Heart right ventricle (tissue), 16 donors: ENCODE results near the gene OR9Q2. TPM values are rescaled to one million over a fixed set of nuclear protein-coding genes. Genes with fewer than 3 reads are reported as not detected.
"Not testable (repeated sequence)": the region's sequence is repeated elsewhere in the genome, so short reads cannot be mapped to it uniquely, and the experiment has no call there.

ENCODE experiments used
- ATAC-seq, 8 donors: fragments of 200-7000 bp; cut with Tn5 transposase; one replicate each; pipeline ENCODE4 v1.9.1; 2020; ENCODE audit warnings: mild to moderate bottlenecking in 8 of 8, moderate library complexity in 8 of 8, moderate number of reproducible peaks in 1 of 8
- DNase-seq, 2 donors: peaks; one replicate each; pipeline ENCODE4 v3.0.0-alpha.2; 2020
- H3K27ac ChIP-seq, 10 donors: fragments of 200-600 bp; sonication (generic) in 2 of 10; one replicate each; pipeline versions ENCODE4 v1.5.0 to v1.8.0; 2020 to 2022; ENCODE audit warnings: mild to moderate bottlenecking in 3 of 10
- H3K27me3 ChIP-seq, 7 donors: fragments of 200-600 bp; one replicate each; pipeline ENCODE4 v1.8.0; 2021 to 2022; ENCODE audit warnings: mild to moderate bottlenecking in 2 of 7
- H3K36me3 ChIP-seq, 9 donors: fragments of 200-600 bp; sonication (generic) in 1 of 9; one replicate each; pipeline versions ENCODE4 v1.5.0 to v1.8.0; 2020 to 2022; ENCODE audit warnings: mild to moderate bottlenecking in 2 of 9
- H3K4me1 ChIP-seq, 9 donors: fragments of 200-600 bp; sonication (generic) in 1 of 9; one replicate each; pipeline versions ENCODE4 v1.5.0 to v1.8.0; 2020 to 2022; ENCODE audit warnings: mild to moderate bottlenecking in 4 of 9
- H3K4me3 ChIP-seq, 10 donors: fragments of 200-600 bp; sonication (generic) in 2 of 10; one replicate each; pipeline versions ENCODE4 v1.5.0 to v1.8.0; 2020 to 2022; ENCODE audit warnings: mild to moderate bottlenecking in 7 of 10, moderate library complexity in 2 of 10
- H3K9me3 ChIP-seq, 11 donors: fragments of 200-600 bp in 10 of 11; sonication (generic) in 2 of 11; one replicate each; pipeline versions ENCODE4 v1.5.0 to v1.8.0; 2013 to 2022; ENCODE audit warnings: mild to moderate bottlenecking in 2 of 11, control low read depth in 1 of 11, moderate library complexity in 1 of 11
- CTCF ChIP-seq, 9 donors: fragments of 200-600 bp; sonication (generic) in 2 of 9; IDR thresholded peaks; one replicate each; pipeline versions ENCODE4 v1.5.0 to v1.8.0; 2021 to 2022; ENCODE audit warnings: antibody characterized with exemption in 9 of 9, mild to moderate bottlenecking in 5 of 9, moderate library complexity in 1 of 9
- WGBS, 2 donors: extraction: QIAGEN DNeasy Blood & Tissue Kit; methylation state at CpG; one replicate each; pipeline ENCODE4 v1.1.7; 2013; ENCODE audit warnings: inconsistent platforms in 1 of 2; 5-methylcytosine and 5-hydroxymethylcytosine counted together
- intact Hi-C, 10 donors: fragments of 100-400 bp; cut with DNase I; formaldehyde crosslinking; loops; one replicate each; pipeline versions ENCODE4 v1.11.1 to v1.14.2; 2022
- polyA plus RNA-seq, 2 donors: library from polyadenylated mRNA; stranded (reverse); fragments of 200-250 nt; gene quantifications; one replicate each; pipeline ENCODE4 v1.2.3, GENCODE V29; 2013
- total RNA-seq, 10 donors: library from RNA; stranded (reverse); fragmentation: NEBNext Ultra II Directional in 3 of 10; extraction: Animal tissue kit (Norgen Biotek cat#: 25700) in 3 of 10; gene quantifications; one replicate each; pipeline versions ENCODE4 v1.2.1 to v1.2.4, GENCODE V29; 2021 to 2023
- donor health status: Arrhythmogenic right ventricular cardiomyopathy.
- donor health status: ischemic (EF 13 %, LVEDD 7.1; RV severe dilation, severe dysfunction).
- donor health status: healthy with polysubstance abuse.
- donor health status: DM: no; HTN: yes; CAD: no.
- donor health status: DM: no; HTN: no; CAD: no.
- donor health status: ischemic (EF 25% LVEDD 6.9; RV normal size, moderate dysfunction).
- donor health status: ischemic (EF 25% LVEDD 5.7; RV mildly dilated, moderate dysfunction).
- donor health status: healthy.
- donor health status: DM: yes; HTN: yes; CAD: no.
- donor health status: Ischemic cardiomyopathy.
- donor health status: ischemic (EF 35%, LVEDD 5.7; RV mildly dilated, moderate dysfunction).
- donor health status: nonischemic (EF 11% LVEDD 7.7; RV severe dilation, severe dysfunction).
- donor health status: DM: yes; HTN: yes; CAD: no.
- donor health status: PGD.
- donor health status: ischemic (EF 29% LVEDD 5.4; RV normal size, mild dysfunction).
- donor health status: nonischemic (EF 23%, LVEDD 6.1; RV moderate dilation, normal function).

Gene OR9Q2
- total and polyA plus RNA-seq, 12 donors = not detected

DNA sequence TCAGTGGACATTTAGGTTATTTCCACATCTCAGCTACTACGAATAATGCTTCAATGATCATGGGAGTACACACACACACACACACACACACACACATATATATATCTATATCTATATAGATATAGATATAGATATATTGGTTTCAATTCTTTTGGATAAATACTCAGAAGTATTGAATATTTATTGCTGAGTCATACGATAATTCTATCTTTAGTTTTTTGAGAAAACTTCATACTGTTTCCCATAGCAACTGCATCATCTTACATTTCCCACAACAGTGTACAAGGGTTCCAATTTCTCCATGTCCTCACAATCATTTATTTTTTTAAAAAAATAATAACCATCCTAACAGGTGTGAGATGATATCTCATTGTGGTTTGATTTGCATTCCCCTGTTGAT is 7.1 kb downstream of the OR9Q2 start:
- H3K27ac ChIP-seq = no peak overlapping the region
- intact Hi-C loops = no loop called here
- WGBS, 2 donors = 84 to 85% methylated on average over 2 of the region's 2 CpGs
- H3K27me3 ChIP-seq = no peaks in the 10 kb centered on the region
- no peak for TF ChIP-seq CTCF (IDR thresholded peaks at IDR 0.05)
- peaks cover 0 to 28% (median 9%) of the 10 kb centered on the region in 11 donors for H3K9me3 ChIP-seq
- H3K36me3 ChIP-seq = no peaks in the 10 kb centered on the region
- ATAC-seq (no peak), DNase-seq (no peak)
- H3K4me3 ChIP-seq = no peak overlapping the region
- H3K4me1 ChIP-seq = no peaks in the 10 kb centered on the region

GRCh38 chr11:58199271-58199670 is 10.4 kb downstream of the OR9Q2 start:
- Histone ChIP-seq H3K36me3 (no peaks in the 10 kb centered on the region), H3K4me1 (no peaks in the 10 kb centered on the region), H3K9me3 (peaks cover 0 to 27% (median 9%) of the 10 kb centered on the region in 11 donors), H3K4me3 (no peak overlapping the region), H3K27me3 (no peaks in the 10 kb centered on the region), H3K27ac (no peak overlapping the region)
- DNase-seq (no peak), ATAC-seq (no peak)
- 57 to 62% methylated on average over 1 of the region's 1 CpG for WGBS, 2 donors
- intact Hi-C loops = no loop called here
- no peak for TF ChIP-seq CTCF (IDR thresholded peaks at IDR 0.05)

DNA sequence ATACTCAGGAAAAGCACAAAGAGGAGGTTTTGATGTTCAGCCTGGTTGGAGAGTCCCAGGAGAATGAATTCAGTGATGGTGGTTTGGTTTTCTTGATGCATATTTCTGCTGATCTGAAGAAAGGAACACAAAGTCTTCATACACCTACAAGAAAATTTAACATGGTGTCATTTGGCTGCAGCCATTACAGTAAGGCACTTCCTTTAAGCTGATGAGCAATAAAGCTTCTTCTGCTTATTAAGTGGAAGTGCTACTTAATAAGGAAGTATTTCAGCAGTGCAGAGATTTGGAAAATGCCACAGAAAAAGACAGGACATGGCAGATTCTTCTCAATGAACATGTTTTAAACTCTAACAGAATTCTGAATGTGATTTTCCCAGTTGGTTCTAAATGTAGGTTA is 15.2 kb downstream of the OR9Q2 start, which contains the start of gene OR1S2:
OR1S2 (minus strand) TSS at position 101 of the 400 bp plus-strand sequence; CDS start at position 101, 0 bp downstream.
- no peak for ATAC-seq
- no peak for TF ChIP-seq CTCF (IDR thresholded peaks at IDR 0.05)
- Histone ChIP-seq H3K36me3 (no peaks in the 10 kb centered on the region), H3K9me3 (no peaks in the 10 kb centered on the region), H3K4me3 (no peak within 1 kb of the TSS), H3K4me1 (no peaks in the 10 kb centered on the region), H3K27ac (no peak within 1 kb of the TSS), H3K27me3 (no peaks in the 10 kb centered on the region)
- no peak for DNase-seq
- intact Hi-C loops = no loop called here

GRCh38 chr11:58212420-58212819 is 23.6 kb downstream of the OR9Q2 start, which contains the start of gene OR1S1:
TSS of gene OR1S1 (plus strand) at chr11:58212720.
- H3K9me3 ChIP-seq, H3K27me3 ChIP-seq, H3K4me1 ChIP-seq, DNase-seq, intact Hi-C loops, H3K4me3 ChIP-seq, H3K36me3 ChIP-seq, H3K27ac ChIP-seq, ATAC-seq: not testable (repeated sequence)
- WGBS, 2 donors = 76 to 87% methylated on average over 2 of the region's 2 CpGs

DNA sequence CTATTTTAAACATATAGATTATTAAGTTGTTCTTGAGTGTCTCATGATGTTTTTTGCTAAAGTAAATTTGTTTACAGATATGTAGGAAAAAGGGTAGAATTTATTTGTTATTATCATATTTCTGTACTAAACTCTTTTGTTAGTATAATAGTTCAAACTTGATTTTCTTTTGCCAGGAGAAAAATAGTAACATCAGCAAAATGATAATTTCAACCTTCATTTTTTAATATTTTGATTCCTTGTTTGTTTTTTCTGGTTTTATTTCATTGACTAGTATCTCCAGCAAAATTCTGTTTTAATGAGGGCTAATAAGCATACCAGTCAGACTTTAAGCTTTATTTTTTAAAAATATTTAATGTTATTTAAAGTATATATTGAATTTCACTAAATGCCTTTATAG is 27.6 kb downstream of the OR9Q2 start:
- no peak for DNase-seq
- Histone ChIP-seq H3K4me3 (no peak overlapping the region), H3K36me3 (no peaks in the 10 kb centered on the region), H3K27ac (no peak overlapping the region), H3K27me3 (no peaks in the 10 kb centered on the region), H3K4me1 (no peaks in the 10 kb centered on the region), H3K9me3 (no peaks in the 10 kb centered on the region)
- intact Hi-C loops = no loop called here
- no peak for TF ChIP-seq CTCF (IDR thresholded peaks at IDR 0.05)
- no peak for ATAC-seq
